ENCODE data around the gene BASP1.

Gene BASP1

DNA sequence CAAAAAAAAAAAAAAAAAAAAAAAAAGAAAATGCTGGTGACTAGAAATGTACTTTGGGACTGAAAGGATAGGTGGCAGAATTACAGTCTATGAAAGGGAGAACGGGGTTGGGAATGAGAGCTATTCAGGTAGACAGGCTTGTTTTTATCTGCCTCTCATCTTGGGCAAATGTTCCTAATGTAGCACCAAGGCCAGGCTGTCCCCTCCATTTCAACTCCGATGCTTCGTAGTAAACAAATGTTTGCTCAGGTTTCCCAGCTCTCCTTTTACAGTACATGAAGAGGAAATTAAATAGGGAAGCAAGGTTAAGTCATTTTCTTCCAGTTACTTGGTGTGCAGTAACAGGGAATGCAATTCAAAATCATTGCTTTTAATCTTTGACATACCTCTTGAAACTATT, 4.4 kb upstream of the BASP1 start:
- no peak for TF ChIP-seq CTCF (IDR thresholded peaks at IDR 0.05; ENCODE audit: extremely low read depth, missing control alignments)
- no peak for DNase-seq (ENCODE audit: low spot score)

GRCh38 chr5:17213938-17214337, 3.5 kb upstream of the BASP1 start:
- DNase-seq (ENCODE audit: low spot score) = no peak
- no peak for TF ChIP-seq CTCF (IDR thresholded peaks at IDR 0.05; ENCODE audit: extremely low read depth, missing control alignments)

- no peak for TF ChIP-seq CTCF (IDR thresholded peaks at IDR 0.05; ENCODE audit: extremely low read depth, missing control alignments)
These were observed 2.5 kb upstream of the BASP1 start for GRCh38 chr5:17214893-17215292.

DNA sequence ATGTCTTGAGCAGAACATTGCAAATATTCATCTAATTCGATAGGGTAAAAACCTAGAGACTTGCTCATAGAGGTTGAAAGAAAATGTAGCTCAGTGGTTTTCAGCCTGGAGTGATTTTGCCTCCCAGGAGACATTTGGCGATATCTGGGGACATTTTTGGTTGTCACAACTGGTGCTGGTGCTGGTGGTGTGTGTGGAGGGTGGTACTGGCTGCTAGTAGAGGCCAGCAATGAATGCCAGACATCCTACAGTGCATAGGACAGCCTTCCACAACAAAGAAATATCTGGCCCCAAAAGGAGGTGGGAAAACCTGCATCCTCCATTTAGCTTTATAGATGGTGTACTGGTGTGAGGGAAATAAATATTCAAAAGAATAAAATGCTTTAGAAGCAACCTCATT, 2.1 kb upstream of the BASP1 start:
- no peak for DNase-seq (ENCODE audit: low spot score)
- no peak for TF ChIP-seq CTCF (IDR thresholded peaks at IDR 0.05; ENCODE audit: extremely low read depth, missing control alignments)

More at GRCh38 chr5:17214893-17215292, 2.5 kb upstream of the BASP1 start:
- DNase-seq (ENCODE audit: low spot score) = no peak

GRCh38 chr5:17216176-17216973, 1.1 kb upstream of the BASP1 start:
- peak; percentile 77 for TF ChIP-seq CTCF (IDR thresholded peaks at IDR 0.05; ENCODE audit: extremely low read depth, missing control alignments)
- DNase-seq (ENCODE audit: low spot score) = peak; percentile 79

GRCh38 chr5:17216974-17217492, 398 bp upstream of the BASP1 start:
- DNase-seq (ENCODE audit: low spot score) = no peak
- no peak for TF ChIP-seq CTCF (IDR thresholded peaks at IDR 0.05; ENCODE audit: extremely low read depth, missing control alignments)

GRCh38 chr5:17218353-17219005, 1.0 kb downstream of the BASP1 start:
- DNase-seq (ENCODE audit: low spot score) = peak; percentile 46
- TF ChIP-seq CTCF (IDR thresholded peaks at IDR 0.05; ENCODE audit: extremely low read depth, missing control alignments) = no peak
